Natural killer cell (primary cell): ENCODE measurements around the gene SLC40A1. TPM values are rescaled to one million over a fixed set of nuclear protein-coding genes. Genes with fewer than 3 reads are reported as not detected.

Experiments used
- ATAC-seq, 3 donors: fragments of 150-1000 bp in 2 of 3; fragments of 200-7000 bp in 1 of 3; cut with Tn5 transposase; 1 replicate in 1 of 3; 2 replicates in 2 of 3; pipeline ENCODE4 v1.10.0; 2021; ENCODE audit warnings: mild to moderate bottlenecking in 2 of 3, moderate library complexity in 2 of 3
- DNase-seq, 2 donors: peaks; one replicate each; pipeline versions ENCODE4 v3.0.0 to v3.0.0-alpha.2; 2013 to 2021; ENCODE audit warnings: mixed read lengths in 1 of 2
- H3K27ac ChIP-seq: one replicate; pipeline ENCODE4 v1.5.1; 2013; ENCODE audit warnings: mild to moderate bottlenecking, low read length
- H3K27me3 ChIP-seq: one replicate; pipeline ENCODE4 v1.6.1; 2013; ENCODE audit warnings: low read length; ENCODE audit not compliant: control insufficient read depth, insufficient read depth
- H3K36me3 ChIP-seq: one replicate; pipeline ENCODE4 v1.6.1; 2013; ENCODE audit warnings: low read length; ENCODE audit not compliant: control insufficient read depth, insufficient read depth
- H3K4me1 ChIP-seq: one replicate; pipeline ENCODE4 v1.6.1; 2013; ENCODE audit warnings: low read length; ENCODE audit not compliant: control insufficient read depth, insufficient read depth
- H3K4me3 ChIP-seq: one replicate; pipeline ENCODE4 v1.5.1; 2013; ENCODE audit warnings: low read length
- H3K9me3 ChIP-seq: one replicate; pipeline ENCODE4 v1.6.1; 2013; ENCODE audit warnings: low read length; ENCODE audit not compliant: control insufficient read depth, insufficient read depth
- H3K27ac Mint-ChIP-seq, 2 donors: one replicate each; pipeline ENCODE4 v1.8.0; 2022; ENCODE audit warnings: mild to moderate bottlenecking in 2 of 2, mixed read lengths in 2 of 2, moderate library complexity in 1 of 2
- H3K27me3 Mint-ChIP-seq, 2 donors: one replicate each; pipeline ENCODE4 v1.8.0; 2022; ENCODE audit warnings: low read depth in 2 of 2, mixed read lengths in 2 of 2
- H3K36me3 Mint-ChIP-seq: one replicate; pipeline ENCODE4 v1.8.0; 2022; ENCODE audit warnings: mixed read lengths
- H3K4me1 Mint-ChIP-seq, 2 donors: one replicate each; pipeline ENCODE4 v1.8.0; 2022; ENCODE audit warnings: mixed read lengths in 2 of 2
- H3K4me3 Mint-ChIP-seq: one replicate; pipeline ENCODE4 v1.8.0; 2022; ENCODE audit warnings: mild to moderate bottlenecking, moderate library complexity, mixed read lengths
- H3K9me3 Mint-ChIP-seq, 2 donors: one replicate each; pipeline ENCODE4 v1.8.0; 2022; ENCODE audit warnings: mixed read lengths in 2 of 2
- WGBS: methylation state at CpG from one replicate; pipeline ENCODE4 v1.1.7; 2013; ENCODE audit warnings: missing lambda C conversion rate; ENCODE audit not compliant: insufficient coverage; 5-methylcytosine and 5-hydroxymethylcytosine counted together
- intact Hi-C: fragments of 100-400 bp; cut with micrococcal nuclease; formaldehyde crosslinking; loops from one replicate; pipeline ENCODE4 v1.14.2; 2022
- total RNA-seq, 4 donors: library from RNA; stranded (reverse); fragments of 120-200 nt in 1 of 4; gene quantifications; one replicate each; pipeline versions ENCODE4 v1.2.3 to v1.2.4, GENCODE V29; 2013 to 2022
- TF ChIP-seq, protein P1 (sequence below): fragments of 200-600 bp; IDR thresholded peaks from one replicate; pipeline ENCODE4 v1.8.0; 2022; ENCODE audit warnings: antibody characterized with exemption

Gene SLC40A1
- total RNA-seq, 3 donors from 2014 or later (not counting 1 experiment from before 2014, with no cell fraction given), result 1.8 to 5.2 (median 4.4) TPM

DNA sequence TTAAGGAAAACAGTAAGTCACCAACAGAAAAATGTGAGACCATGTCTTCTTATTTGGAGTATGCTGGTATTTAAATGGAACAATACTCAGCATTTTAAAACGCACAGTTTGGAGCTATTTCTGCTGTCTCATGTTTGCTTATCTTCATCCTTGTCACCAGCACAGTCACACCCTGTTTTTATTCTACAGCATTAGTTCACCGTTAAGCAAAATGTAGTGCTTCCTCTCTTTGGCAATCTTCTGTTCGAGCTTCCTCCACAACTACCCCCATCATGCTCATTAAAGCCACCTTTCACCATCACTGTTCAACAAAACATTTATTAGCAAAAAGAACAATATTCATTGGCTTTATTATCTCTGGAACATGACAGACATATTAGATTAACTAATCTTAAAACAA lies 64.0 kb downstream of the SLC40A1 start:
- peaks cover 2 to 9% of the 10 kb centered on the region in 2 donors for H3K27me3 Mint-ChIP-seq
- TF ChIP-seq, protein P1, sequence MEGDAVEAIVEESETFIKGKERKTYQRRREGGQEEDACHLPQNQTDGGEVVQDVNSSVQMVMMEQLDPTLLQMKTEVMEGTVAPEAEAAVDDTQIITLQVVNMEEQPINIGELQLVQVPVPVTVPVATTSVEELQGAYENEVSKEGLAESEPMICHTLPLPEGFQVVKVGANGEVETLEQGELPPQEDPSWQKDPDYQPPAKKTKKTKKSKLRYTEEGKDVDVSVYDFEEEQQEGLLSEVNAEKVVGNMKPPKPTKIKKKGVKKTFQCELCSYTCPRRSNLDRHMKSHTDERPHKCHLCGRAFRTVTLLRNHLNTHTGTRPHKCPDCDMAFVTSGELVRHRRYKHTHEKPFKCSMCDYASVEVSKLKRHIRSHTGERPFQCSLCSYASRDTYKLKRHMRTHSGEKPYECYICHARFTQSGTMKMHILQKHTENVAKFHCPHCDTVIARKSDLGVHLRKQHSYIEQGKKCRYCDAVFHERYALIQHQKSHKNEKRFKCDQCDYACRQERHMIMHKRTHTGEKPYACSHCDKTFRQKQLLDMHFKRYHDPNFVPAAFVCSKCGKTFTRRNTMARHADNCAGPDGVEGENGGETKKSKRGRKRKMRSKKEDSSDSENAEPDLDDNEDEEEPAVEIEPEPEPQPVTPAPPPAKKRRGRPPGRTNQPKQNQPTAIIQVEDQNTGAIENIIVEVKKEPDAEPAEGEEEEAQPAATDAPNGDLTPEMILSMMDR, result no peak
- intact Hi-C loops, result no loop called here
- Histone ChIP-seq H3K9me3 (no peaks in the 10 kb centered on the region), H3K27ac (no peak overlapping the region), H3K4me1 (no peaks in the 10 kb centered on the region), H3K27me3 (no peaks in the 10 kb centered on the region), H3K36me3 (no peaks in the 10 kb centered on the region), H3K4me3 (no peak overlapping the region)
- DNase-seq (no peak), ATAC-seq (peak in 1 of 3 donors; percentile 67)
- no peak overlapping the region for H3K4me3 Mint-ChIP-seq
- no peaks in the 10 kb centered on the region for H3K36me3 Mint-ChIP-seq
- WGBS, result 21% methylated on average over 3 of the region's 3 CpGs
- no peak overlapping the region for H3K27ac Mint-ChIP-seq
- H3K9me3 Mint-ChIP-seq, result no peaks in the 10 kb centered on the region
- no peaks in the 10 kb centered on the region for H3K4me1 Mint-ChIP-seq

GRCh38 chr2:189515264-189515663 lies 65.3 kb downstream of the SLC40A1 start:
- TF ChIP-seq, protein P1, result no peak
- no peaks in the 10 kb centered on the region for H3K36me3 Mint-ChIP-seq
- no peaks in the 10 kb centered on the region for H3K4me1 ChIP-seq
- no CpG with 5 or more reads among the region's 1 CpG for WGBS
- intact Hi-C loops, result no loop called here
- no peak overlapping the region for H3K4me3 Mint-ChIP-seq
- peaks cover 2 to 9% of the 10 kb centered on the region in 2 donors for H3K27me3 Mint-ChIP-seq
- no peak overlapping the region for H3K27ac Mint-ChIP-seq
- DNase-seq (no peak), ATAC-seq (no peak)
- no peaks in the 10 kb centered on the region for H3K4me1 Mint-ChIP-seq
- H3K9me3 Mint-ChIP-seq, result no peaks in the 10 kb centered on the region
- no peaks in the 10 kb centered on the region for H3K27me3 ChIP-seq
- H3K4me3 ChIP-seq, result no peak overlapping the region
- no peaks in the 10 kb centered on the region for H3K36me3 ChIP-seq
- no peak overlapping the region for H3K27ac ChIP-seq
- no peaks in the 10 kb centered on the region for H3K9me3 ChIP-seq

DNA sequence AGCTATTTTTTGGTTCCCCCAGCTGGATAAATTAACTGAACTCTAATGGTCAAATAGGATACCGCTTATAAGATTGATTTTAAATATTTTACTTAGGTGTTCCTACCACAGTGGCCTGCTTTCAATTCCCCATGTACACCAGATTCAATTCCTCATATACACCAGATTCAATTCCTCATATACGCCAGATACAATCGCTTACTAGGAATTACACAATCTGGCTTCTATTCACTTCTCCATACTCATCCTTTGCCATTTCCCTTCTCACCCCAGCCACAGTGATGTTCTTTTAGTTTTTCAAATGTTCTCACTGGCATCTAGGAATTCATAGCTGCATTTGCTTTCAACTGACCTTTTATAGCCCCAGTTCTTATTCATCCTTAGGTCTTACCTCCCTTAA lies 66.5 kb downstream of the SLC40A1 start:
- Histone ChIP-seq H3K4me1 (no peaks in the 10 kb centered on the region), H3K9me3 (no peaks in the 10 kb centered on the region), H3K4me3 (no peak overlapping the region), H3K27me3 (no peaks in the 10 kb centered on the region), H3K27ac (no peak overlapping the region), H3K36me3 (no peaks in the 10 kb centered on the region)
- 76% methylated on average over 2 of the region's 3 CpGs for WGBS
- Mint-ChIP-seq H3K27ac (no peak overlapping the region), H3K4me1 (no peaks in the 10 kb centered on the region), H3K9me3 (peaks cover 0 to 2% of the 10 kb centered on the region in 2 donors), H3K36me3 (no peaks in the 10 kb centered on the region), H3K27me3 (peaks cover 2% of the 10 kb centered on the region in 2 donors), H3K4me3 (no peak overlapping the region)
- DNase-seq (no peak), ATAC-seq (no peak)
- intact Hi-C loops, result no loop called here
- TF ChIP-seq, protein P1, result no peak

GRCh38 chr2:189512879-189513278 lies 67.7 kb downstream of the SLC40A1 start:
- Histone ChIP-seq H3K27me3 (no peaks in the 10 kb centered on the region), H3K4me1 (no peaks in the 10 kb centered on the region), H3K4me3 (no peak overlapping the region), H3K36me3 (no peaks in the 10 kb centered on the region), H3K27ac (no peak overlapping the region), H3K9me3 (no peaks in the 10 kb centered on the region)
- no peaks in the 10 kb centered on the region for H3K36me3 Mint-ChIP-seq
- H3K27me3 Mint-ChIP-seq, result peaks cover 0 to 2% of the 10 kb centered on the region in 2 donors
- WGBS, result 85% methylated on average over 3 of the region's 3 CpGs
- peaks cover 2 to 6% of the 10 kb centered on the region in 2 donors for H3K9me3 Mint-ChIP-seq
- TF ChIP-seq, protein P1, result no peak
- intact Hi-C loops, result no loop called here
- ATAC-seq, result no peak
- H3K4me3 Mint-ChIP-seq, result no peak overlapping the region
- H3K4me1 Mint-ChIP-seq, result no peaks in the 10 kb centered on the region
- DNase-seq, result no peak
- H3K27ac Mint-ChIP-seq, result no peak overlapping the region
